Activated naive CD4-positive, alpha-beta T cell treated with anti-CD3 and anti-CD28 coated beads, Interleukin-2, amount 50 U/mL, for 72 hours (primary cell): ENCODE data around the gene PLXND1. TPM values are rescaled to one million over a fixed set of nuclear protein-coding genes. Genes with fewer than 3 reads are reported as not detected.

ENCODE experiments used
- ATAC-seq, 2 donors: fragments of 150-1000 bp; cut with Tn5 transposase; 2 replicates each; pipeline ENCODE4 v1.10.0; 2021; ENCODE audit warnings: mild to moderate bottlenecking in 2 of 2, moderate library complexity in 2 of 2
- DNase-seq, 2 donors: peaks; one replicate each; pipeline ENCODE4 v3.0.0; 2021 to 2022; ENCODE audit warnings: low spot score in 2 of 2
- H3K27ac Mint-ChIP-seq, 2 donors: one replicate each; pipeline ENCODE4 v1.8.0; 2022; ENCODE audit warnings: mild to moderate bottlenecking in 2 of 2, mixed read lengths in 2 of 2
- H3K36me3 Mint-ChIP-seq, 2 donors: one replicate each; pipeline ENCODE4 v1.8.0; 2022; ENCODE audit warnings: mixed read lengths in 2 of 2
- H3K9me3 Mint-ChIP-seq, 2 donors: one replicate each; pipeline ENCODE4 v1.8.0; 2022; ENCODE audit warnings: mixed read lengths in 2 of 2
- total RNA-seq, 2 donors: library from RNA; stranded (reverse); gene quantifications; one replicate each; pipeline ENCODE4 v1.2.3, GENCODE V29; 2022

Gene PLXND1
- total RNA-seq, 2 donors from 2014 or later: 3.5 to 5.7 TPM

- no peaks in the 10 kb centered on the region for H3K36me3 Mint-ChIP-seq
Measured at GRCh38 chr3:129513705-129514104, 92.8 kb downstream of the PLXND1 start.

DNA sequence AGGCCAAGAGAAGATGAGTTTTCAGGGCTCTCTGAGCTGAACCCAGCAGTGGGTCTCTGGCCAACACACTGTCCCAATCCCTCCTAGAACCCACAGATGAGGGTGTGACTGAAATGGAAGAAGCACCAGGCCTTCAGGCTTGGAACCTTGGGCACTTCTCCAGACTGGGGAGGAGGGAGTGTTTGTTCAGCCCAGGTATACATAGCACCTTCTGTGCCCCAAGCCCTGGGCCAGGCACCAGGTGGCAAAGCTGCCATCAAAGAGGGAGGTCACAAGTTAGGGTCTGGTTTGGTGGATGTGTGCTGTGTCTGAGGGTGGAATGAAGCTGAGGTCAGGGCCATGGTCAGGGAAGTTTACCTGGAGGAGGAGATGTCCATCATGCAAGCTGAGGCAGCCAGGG lies 93.9 kb downstream of the PLXND1 start:
- H3K27ac Mint-ChIP-seq: peak overlapping the region in 1 of 2 donors; percentile 38
- ATAC-seq (no peak), DNase-seq (no peak)
- no peaks in the 10 kb centered on the region for H3K36me3 Mint-ChIP-seq
- H3K9me3 Mint-ChIP-seq: no peaks in the 10 kb centered on the region

More at GRCh38 chr3:129513705-129514104, 92.8 kb downstream of the PLXND1 start:
- ATAC-seq (no peak), DNase-seq (no peak)
- Mint-ChIP-seq H3K27ac (no peak overlapping the region), H3K9me3 (no peaks in the 10 kb centered on the region)

DNA sequence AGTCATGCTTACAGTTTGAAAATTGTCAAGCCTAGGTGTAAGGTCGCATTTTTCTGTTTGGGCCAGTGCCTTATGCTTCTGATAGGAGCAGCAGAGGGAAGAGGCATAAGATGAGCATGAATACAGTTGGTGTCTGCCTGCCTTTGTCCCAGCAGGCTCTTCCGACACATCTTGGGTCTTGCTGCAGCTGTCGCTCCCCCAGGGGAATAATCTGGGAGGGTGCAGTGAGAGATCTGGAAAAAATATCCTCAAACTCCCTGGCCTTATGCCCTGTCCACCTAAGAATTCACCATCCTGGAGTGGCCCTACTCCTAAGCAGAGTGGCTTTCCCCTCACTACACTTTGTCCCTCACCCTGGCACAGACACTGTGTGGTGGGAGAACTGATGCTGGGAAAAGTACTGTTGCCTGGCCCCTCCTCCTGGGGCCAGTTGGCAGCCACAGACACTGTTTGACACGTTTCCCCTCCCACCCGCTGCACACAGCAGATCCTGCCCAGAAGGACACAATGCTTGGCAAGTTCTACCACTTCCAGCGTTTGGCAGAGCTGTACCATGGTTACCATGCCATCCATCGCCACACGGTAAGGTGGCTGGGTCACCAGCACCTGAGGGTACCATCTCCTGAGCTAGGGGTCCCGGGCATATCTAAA lies 99.2 kb downstream of the PLXND1 start:
- ATAC-seq (no peak), DNase-seq (no peak)
- Mint-ChIP-seq H3K36me3 (no peaks in the 10 kb centered on the region), H3K27ac (peak overlapping the region in 1 of 2 donors; percentile 70), H3K9me3 (no peaks in the 10 kb centered on the region)

DNA sequence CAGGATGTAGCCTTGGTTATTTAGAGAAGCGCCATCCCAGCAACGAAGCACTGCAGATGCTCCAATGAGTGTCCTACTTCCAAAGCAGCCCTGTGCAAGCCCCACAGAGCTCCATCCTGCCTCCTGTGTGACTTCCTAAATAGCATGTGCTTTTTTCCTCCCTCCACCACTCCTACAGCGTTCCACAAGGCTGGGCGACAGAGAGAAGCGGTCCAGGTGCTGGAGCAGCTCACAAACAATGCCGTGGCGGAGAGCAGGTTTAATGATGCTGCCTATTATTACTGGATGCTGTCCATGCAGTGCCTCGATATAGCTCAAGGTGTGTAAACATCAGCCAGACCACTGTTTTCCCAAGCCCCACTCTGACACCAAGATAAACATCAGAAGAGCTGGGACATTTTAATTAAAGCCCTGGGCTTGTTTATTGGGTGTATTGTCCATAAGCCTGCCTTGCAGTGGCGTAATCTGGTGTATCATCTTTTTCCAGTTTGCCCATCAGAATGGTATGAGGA lies 100.2 kb downstream of the PLXND1 start:
- ATAC-seq (no peak), DNase-seq (no peak)
- Mint-ChIP-seq H3K36me3 (no peaks in the 10 kb centered on the region), H3K9me3 (no peaks in the 10 kb centered on the region), H3K27ac (no peak overlapping the region)

- no peaks in the 10 kb centered on the region for H3K36me3 Mint-ChIP-seq
- ATAC-seq (no peak), DNase-seq (no peak)
- H3K9me3 Mint-ChIP-seq: no peaks in the 10 kb centered on the region
- H3K27ac Mint-ChIP-seq: peak overlapping the region in 1 of 2 donors; percentile 10
Measured at GRCh38 chr3:129505341-129505740, 101.1 kb downstream of the PLXND1 start.

Other genes starting within 250 kb of the PLXND1 start
- under 1 TPM; 0.82 to 0.93 TPM for gene EFCAB12, start 178.0 kb downstream of the PLXND1 start, total RNA-seq
- gene MBD4, start 166.7 kb downstream of the PLXND1 start, total RNA-seq: 10 to 100 TPM; 49.6 to 64.1 TPM
- 10 to 100 TPM; 29.5 to 39.8 TPM for gene IFT122, start 166.5 kb downstream of the PLXND1 start, total RNA-seq
- gene RHO, start 78.0 kb downstream of the PLXND1 start, total RNA-seq: not detected
- gene H1-8, start 63.5 kb downstream of the PLXND1 start, total RNA-seq: not detected